ENCODE data around the gene TBKBP1.
A peak's percentile ranks its signal among the peaks of the same experiment; 100 is the strongest.

TBKBP1 gene

GRCh38 chr17:47715669-47716325 lies 21.8 kb downstream of the TBKBP1 start:
- no peak for DNase-seq (ENCODE audit: low spot score)

- DNase-seq (ENCODE audit: low spot score) = no peak
Observed at GRCh38 chr17:47716375-47716774, 22.4 kb downstream of the TBKBP1 start.

GRCh38 chr17:47717261-47717697 lies 23.3 kb downstream of the TBKBP1 start:
- no peak for DNase-seq (ENCODE audit: low spot score)

GRCh38 chr17:47717979-47718621 lies 24.1 kb downstream of the TBKBP1 start:
- peak; percentile 22 for DNase-seq (ENCODE audit: low spot score)

- DNase-seq (ENCODE audit: low spot score) = no peak
Observed at GRCh38 chr17:47718634-47719405, 24.9 kb downstream of the TBKBP1 start.

GRCh38 chr17:47719411-47720152 lies 25.6 kb downstream of the TBKBP1 start:
- DNase-seq (ENCODE audit: low spot score) = peak; percentile 66

- DNase-seq (ENCODE audit: low spot score) = no peak
Observed at GRCh38 chr17:47720196-47720595, 26.2 kb downstream of the TBKBP1 start.

GRCh38 chr17:47720754-47721533 lies 27.0 kb downstream of the TBKBP1 start:
- DNase-seq (ENCODE audit: low spot score) = no peak

- DNase-seq (ENCODE audit: low spot score) = no peak
Observed at GRCh38 chr17:47721725-47722124, 27.8 kb downstream of the TBKBP1 start.

GRCh38 chr17:47724705-47725104 lies 30.7 kb downstream of the TBKBP1 start:
- DNase-seq (ENCODE audit: low spot score) = no peak

- no peak for DNase-seq (ENCODE audit: low spot score)
Observed at GRCh38 chr17:47725446-47726111, 31.6 kb downstream of the TBKBP1 start.

- no peak for DNase-seq (ENCODE audit: low spot score)
Observed at GRCh38 chr17:47726796-47727703, 33.1 kb downstream of the TBKBP1 start.

- DNase-seq (ENCODE audit: low spot score) = no peak
Observed at GRCh38 chr17:47727704-47728036, 33.7 kb downstream of the TBKBP1 start.

- no peak for DNase-seq (ENCODE audit: low spot score)
Observed at GRCh38 chr17:47728214-47728877, 34.4 kb downstream of the TBKBP1 start.

- no peak for DNase-seq (ENCODE audit: low spot score)
Observed at GRCh38 chr17:47729476-47729875, 35.5 kb downstream of the TBKBP1 start.

- DNase-seq (ENCODE audit: low spot score) = no peak
Observed at GRCh38 chr17:47730681-47731080, 36.7 kb downstream of the TBKBP1 start.

GRCh38 chr17:47731396-47731795 lies 37.4 kb downstream of the TBKBP1 start:
- DNase-seq (ENCODE audit: low spot score) = no peak

GRCh38 chr17:47732399-47733046 lies 38.6 kb downstream of the TBKBP1 start:
- no peak for DNase-seq (ENCODE audit: low spot score)
